ENCODE measurements around the gene MAST4.

DNA sequence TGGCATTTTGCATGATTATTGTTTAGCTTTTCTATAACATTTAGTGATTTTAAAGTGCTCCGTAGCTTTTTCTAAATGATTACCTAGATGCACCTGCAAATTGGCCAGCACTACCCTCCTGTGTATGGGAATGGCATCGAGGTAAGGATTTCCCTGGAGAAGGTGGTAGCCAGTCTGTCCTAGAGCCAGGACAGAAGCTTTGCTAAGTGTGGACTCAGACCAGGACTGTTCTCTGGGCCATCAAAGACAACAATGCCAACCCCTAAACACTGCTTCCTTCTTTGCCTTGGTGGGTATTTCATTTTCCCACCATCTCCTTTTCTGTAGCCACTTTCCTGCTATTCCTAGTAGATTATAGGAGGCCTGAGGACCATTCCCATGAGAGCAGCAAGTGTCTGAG, 547.4 kb downstream of the MAST4 start:
- TF ChIP-seq, protein P1, sequence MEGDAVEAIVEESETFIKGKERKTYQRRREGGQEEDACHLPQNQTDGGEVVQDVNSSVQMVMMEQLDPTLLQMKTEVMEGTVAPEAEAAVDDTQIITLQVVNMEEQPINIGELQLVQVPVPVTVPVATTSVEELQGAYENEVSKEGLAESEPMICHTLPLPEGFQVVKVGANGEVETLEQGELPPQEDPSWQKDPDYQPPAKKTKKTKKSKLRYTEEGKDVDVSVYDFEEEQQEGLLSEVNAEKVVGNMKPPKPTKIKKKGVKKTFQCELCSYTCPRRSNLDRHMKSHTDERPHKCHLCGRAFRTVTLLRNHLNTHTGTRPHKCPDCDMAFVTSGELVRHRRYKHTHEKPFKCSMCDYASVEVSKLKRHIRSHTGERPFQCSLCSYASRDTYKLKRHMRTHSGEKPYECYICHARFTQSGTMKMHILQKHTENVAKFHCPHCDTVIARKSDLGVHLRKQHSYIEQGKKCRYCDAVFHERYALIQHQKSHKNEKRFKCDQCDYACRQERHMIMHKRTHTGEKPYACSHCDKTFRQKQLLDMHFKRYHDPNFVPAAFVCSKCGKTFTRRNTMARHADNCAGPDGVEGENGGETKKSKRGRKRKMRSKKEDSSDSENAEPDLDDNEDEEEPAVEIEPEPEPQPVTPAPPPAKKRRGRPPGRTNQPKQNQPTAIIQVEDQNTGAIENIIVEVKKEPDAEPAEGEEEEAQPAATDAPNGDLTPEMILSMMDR (conservative IDR thresholded peaks at IDR 0.05; ENCODE audit: low read depth, low read length) = no peak
- TF ChIP-seq BHLHE40 (IDR thresholded peaks at IDR 0.05; ENCODE audit: low read depth, low read length) = no peak

All from IMR-90 (cell line).